Spleen (tissue), 11 donors: Measurements from ENCODE around the gene PCDH15. TPM values are rescaled to one million over a fixed set of nuclear protein-coding genes. Genes with fewer than 3 reads are reported as not detected.

Experiments used
- DNase-seq: peaks from one replicate; pipeline ENCODE4 v3.0.0-alpha.2; 2020
- H3K27ac ChIP-seq, 8 donors: fragments of 200-600 bp; sonication (generic) in 7 of 8; 1 replicate in 4 of 8; 2 replicates in 4 of 8; pipeline versions ENCODE4 v1.5.0 to v1.8.0; 2016 to 2021; ENCODE audit warnings: inconsistent platforms in 4 of 8, mild to moderate bottlenecking in 4 of 8, moderate library complexity in 1 of 8
- H3K27me3 ChIP-seq, 7 donors: fragments of 200-600 bp; sonication (generic) in 6 of 7; replicated peaks in 1 of 7; 1 replicate in 4 of 7; 2 replicates in 3 of 7; pipeline versions ENCODE4 v1.5.0 to v1.8.0; 2016 to 2021; ENCODE audit warnings: inconsistent platforms in 3 of 7, mild to moderate bottlenecking in 1 of 7
- H3K36me3 ChIP-seq, 6 donors: fragments of 200-600 bp; sonication (generic) in 5 of 6; 1 replicate in 4 of 6; 2 replicates in 2 of 6; pipeline versions ENCODE4 v1.5.0 to v1.8.0; 2016 to 2021; ENCODE audit warnings: inconsistent platforms in 2 of 6
- H3K4me1 ChIP-seq, 6 donors: fragments of 200-600 bp; sonication (generic) in 5 of 6; 1 replicate in 3 of 6; 2 replicates in 3 of 6; pipeline versions ENCODE4 v1.5.0 to v1.8.0; 2016 to 2021; ENCODE audit warnings: inconsistent platforms in 3 of 6
- H3K4me3 ChIP-seq, 8 donors: fragments of 200-600 bp; sonication (generic) in 7 of 8; 1 replicate in 4 of 8; 2 replicates in 4 of 8; pipeline versions ENCODE4 v1.5.0 to v1.8.0; 2016 to 2021; ENCODE audit warnings: inconsistent platforms in 4 of 8, mild to moderate bottlenecking in 4 of 8, moderate library complexity in 2 of 8
- H3K9me3 ChIP-seq, 8 donors: fragments of 200-600 bp; sonication (generic) in 7 of 8; 1 replicate in 4 of 8; 2 replicates in 4 of 8; pipeline versions ENCODE4 v1.5.0 to v1.8.0; 2016 to 2021; ENCODE audit warnings: inconsistent platforms in 4 of 8
- POLR2A ChIP-seq, 3 donors: fragments of 450-650 bp; IDR thresholded peaks; one replicate each; pipeline ENCODE4 v1.5.1; 2017; ENCODE audit warnings: antibody characterized with exemption in 3 of 3, mild to moderate bottlenecking in 1 of 3
- POLR2AphosphoS5 ChIP-seq, 3 donors: sonication (generic); formaldehyde crosslinking; IDR thresholded peaks; one replicate each; pipeline ENCODE4 v1.5.1; 2017; ENCODE audit warnings: antibody characterized with exemption in 3 of 3
- WGBS, 5 donors: extraction: QIAGEN DNeasy Blood & Tissue Kit in 3 of 5; methylation state at CpG; one replicate each; pipeline versions ENCODE4 v1.1.5 to v1.1.7; 2013 to 2018; 5-methylcytosine and 5-hydroxymethylcytosine counted together
- intact Hi-C: fragments of 100-400 bp; cut with DNase I; formaldehyde crosslinking; loops from one replicate; pipeline ENCODE4 v1.15.0; 2023; ENCODE audit warnings: low total_unique reads
- polyA plus RNA-seq, 3 donors: library from polyadenylated mRNA; stranded (reverse); fragments of 200-250 nt; gene quantifications; one replicate each; pipeline ENCODE4 v1.2.1, GENCODE V29; 2013
- total RNA-seq, 7 donors: library from RNA; depleted of rRNA in 3 of 7; stranded (reverse); fragments of >200 nt in 3 of 7; fragmentation: NEBNext Ultra II Directional in 4 of 7; extraction: Animal tissue kit (Norgen Biotek cat#: 25700) in 4 of 7; gene quantifications; one replicate each; pipeline versions ENCODE4 v1.1.0 to v1.2.1, GENCODE V29; 2016 to 2021
- TF ChIP-seq, protein P1 (sequence below), 11 experiments: fragments of 200-600 bp in 7 of 11; fragments of 450-650 bp in 4 of 11; sonication (generic) in 4 of 11; IDR thresholded peaks in 8 of 11; conservative IDR thresholded peaks in 3 of 11; 1 replicate in 7 of 11; 2 replicates in 4 of 11; pipeline versions ENCODE4 v1.4.0 to v1.8.0; 2016 to 2021; ENCODE audit warnings: antibody characterized with exemption in 11 of 11, inconsistent platforms in 4 of 11, mild to moderate bottlenecking in 1 of 11
- donor health status: healthy with polysubstance abuse.
- donor health status: DM: no; HTN: no; CAD: no; lungs with moderate emphysema.
- donor health status: DM: no; HTN: no; CAD: no.
- donor health status: Bipolar disorder and iron deficiency.
- donor health status: healthy.
- donor health status: DM: no; HTN: no; CAD: no.
- donor health status: DM: yes; HTN: yes; CAD: no.

Gene PCDH15
- total and polyA plus RNA-seq, 10 donors = 0.24 to 2.1 (median 0.83) TPM

DNA sequence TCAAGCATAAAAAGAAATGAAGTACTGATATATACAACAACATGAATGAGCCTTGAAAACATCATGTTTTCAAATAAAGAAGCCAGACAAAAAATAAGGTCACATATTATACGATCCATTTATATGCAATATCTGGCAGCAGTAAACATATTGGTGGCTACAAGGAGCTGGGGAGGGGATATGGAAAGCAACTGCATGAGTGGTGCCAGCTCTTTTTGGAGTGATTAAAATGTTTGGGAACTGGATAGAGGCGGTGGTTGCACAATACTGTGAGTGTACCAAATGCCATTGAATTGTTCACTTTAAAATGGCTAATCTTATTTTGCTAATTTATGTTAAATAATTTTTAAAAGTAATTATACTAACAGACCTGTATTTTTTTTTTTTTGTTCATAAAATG, 481.7 kb downstream of the PCDH15 start:
- H3K9me3 ChIP-seq = peaks cover 0 to 6% (median 0%) of the 10 kb centered on the region in 8 donors
- no peak overlapping the region for H3K4me3 ChIP-seq
- 84 to 95% (median 86%) methylated on average over 2 of the region's 2 CpGs for WGBS, 5 donors
- H3K4me1 ChIP-seq = no peaks in the 10 kb centered on the region
- DNase-seq = no peak
- no peaks in the 10 kb centered on the region for H3K36me3 ChIP-seq
- intact Hi-C loops = no loop called here
- H3K27me3 ChIP-seq = no peaks in the 10 kb centered on the region
- no peak overlapping the region for H3K27ac ChIP-seq
- TF ChIP-seq POLR2AphosphoS5 (IDR thresholded peaks at IDR 0.05) (no peak), POLR2A (IDR thresholded peaks at IDR 0.05) (no peak)
- TF ChIP-seq, protein P1, sequence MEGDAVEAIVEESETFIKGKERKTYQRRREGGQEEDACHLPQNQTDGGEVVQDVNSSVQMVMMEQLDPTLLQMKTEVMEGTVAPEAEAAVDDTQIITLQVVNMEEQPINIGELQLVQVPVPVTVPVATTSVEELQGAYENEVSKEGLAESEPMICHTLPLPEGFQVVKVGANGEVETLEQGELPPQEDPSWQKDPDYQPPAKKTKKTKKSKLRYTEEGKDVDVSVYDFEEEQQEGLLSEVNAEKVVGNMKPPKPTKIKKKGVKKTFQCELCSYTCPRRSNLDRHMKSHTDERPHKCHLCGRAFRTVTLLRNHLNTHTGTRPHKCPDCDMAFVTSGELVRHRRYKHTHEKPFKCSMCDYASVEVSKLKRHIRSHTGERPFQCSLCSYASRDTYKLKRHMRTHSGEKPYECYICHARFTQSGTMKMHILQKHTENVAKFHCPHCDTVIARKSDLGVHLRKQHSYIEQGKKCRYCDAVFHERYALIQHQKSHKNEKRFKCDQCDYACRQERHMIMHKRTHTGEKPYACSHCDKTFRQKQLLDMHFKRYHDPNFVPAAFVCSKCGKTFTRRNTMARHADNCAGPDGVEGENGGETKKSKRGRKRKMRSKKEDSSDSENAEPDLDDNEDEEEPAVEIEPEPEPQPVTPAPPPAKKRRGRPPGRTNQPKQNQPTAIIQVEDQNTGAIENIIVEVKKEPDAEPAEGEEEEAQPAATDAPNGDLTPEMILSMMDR (IDR thresholded peaks at IDR 0.05 in 8 of 11, conservative IDR thresholded peaks at IDR 0.05 in 3 of 11) = no peak

DNA sequence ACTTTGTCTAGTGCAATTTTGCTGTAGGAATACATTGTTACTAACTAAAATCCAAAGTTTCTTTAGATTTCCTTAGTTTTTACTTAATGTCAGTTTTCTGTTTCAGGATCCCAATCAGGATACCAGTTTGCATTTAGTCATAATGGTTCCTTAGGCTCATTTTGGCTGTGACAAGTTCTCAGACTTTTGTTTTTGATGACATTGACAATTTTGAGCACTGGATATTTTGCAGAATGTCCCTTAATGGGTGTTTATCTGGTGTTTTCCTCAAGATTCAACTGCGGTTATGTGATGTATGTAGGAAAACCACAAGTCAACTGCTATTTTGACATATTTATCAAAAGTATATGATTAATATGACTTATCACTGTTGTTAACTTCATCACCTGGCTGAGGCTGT, 482.6 kb downstream of the PCDH15 start:
- H3K27ac ChIP-seq = no peak overlapping the region
- TF ChIP-seq POLR2AphosphoS5 (IDR thresholded peaks at IDR 0.05) = no peak
- TF ChIP-seq, protein P1 (IDR thresholded peaks at IDR 0.05 in 8 of 11, conservative IDR thresholded peaks at IDR 0.05 in 3 of 11) = no peak
- no peak for TF ChIP-seq POLR2A (IDR thresholded peaks at IDR 0.05)
- no peaks in the 10 kb centered on the region for H3K36me3 ChIP-seq
- no peak for DNase-seq
- H3K4me1 ChIP-seq = no peaks in the 10 kb centered on the region
- H3K9me3 ChIP-seq = peaks cover 0 to 6% (median 0%) of the 10 kb centered on the region in 8 donors
- no peaks in the 10 kb centered on the region for H3K27me3 ChIP-seq
- no peak overlapping the region for H3K4me3 ChIP-seq
- 58 to 67% (median 62%) methylated on average over 1 of the region's 1 CpG for WGBS, 5 donors
- intact Hi-C loops = no loop called here

DNA sequence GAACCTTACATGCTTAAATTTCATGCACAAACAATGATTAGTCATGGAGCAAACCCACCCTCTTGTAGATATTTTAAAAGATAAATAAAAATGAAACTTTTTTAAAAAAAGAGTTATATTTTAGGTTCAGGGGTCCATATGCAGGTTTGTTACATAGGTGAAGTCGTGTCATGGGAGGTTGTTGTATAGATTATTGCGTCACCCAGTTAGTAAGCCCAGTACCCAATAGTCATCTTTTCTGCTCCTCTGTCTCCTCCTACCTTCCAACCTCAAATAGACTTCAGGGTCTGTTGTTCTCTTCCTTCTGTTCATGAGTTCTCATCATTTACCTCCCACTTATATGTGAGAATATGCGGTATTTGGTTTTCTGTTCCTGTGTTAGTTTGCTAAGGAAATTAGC, 486.6 kb downstream of the PCDH15 start:
- TF ChIP-seq POLR2AphosphoS5 (IDR thresholded peaks at IDR 0.05) (no peak), POLR2A (IDR thresholded peaks at IDR 0.05) (no peak)
- TF ChIP-seq, protein P1 (IDR thresholded peaks at IDR 0.05 in 8 of 11, conservative IDR thresholded peaks at IDR 0.05 in 3 of 11) = no peak
- Histone ChIP-seq H3K27me3 (no peaks in the 10 kb centered on the region), H3K4me1 (no peaks in the 10 kb centered on the region), H3K9me3 (peaks cover 0 to 6% (median 0%) of the 10 kb centered on the region in 8 donors), H3K4me3 (no peak overlapping the region), H3K36me3 (no peaks in the 10 kb centered on the region), H3K27ac (no peak overlapping the region)
- DNase-seq = no peak
- intact Hi-C loops = no loop called here
- 86 to 96% (median 93%) methylated on average over 3 of the region's 3 CpGs for WGBS, 5 donors

DNA sequence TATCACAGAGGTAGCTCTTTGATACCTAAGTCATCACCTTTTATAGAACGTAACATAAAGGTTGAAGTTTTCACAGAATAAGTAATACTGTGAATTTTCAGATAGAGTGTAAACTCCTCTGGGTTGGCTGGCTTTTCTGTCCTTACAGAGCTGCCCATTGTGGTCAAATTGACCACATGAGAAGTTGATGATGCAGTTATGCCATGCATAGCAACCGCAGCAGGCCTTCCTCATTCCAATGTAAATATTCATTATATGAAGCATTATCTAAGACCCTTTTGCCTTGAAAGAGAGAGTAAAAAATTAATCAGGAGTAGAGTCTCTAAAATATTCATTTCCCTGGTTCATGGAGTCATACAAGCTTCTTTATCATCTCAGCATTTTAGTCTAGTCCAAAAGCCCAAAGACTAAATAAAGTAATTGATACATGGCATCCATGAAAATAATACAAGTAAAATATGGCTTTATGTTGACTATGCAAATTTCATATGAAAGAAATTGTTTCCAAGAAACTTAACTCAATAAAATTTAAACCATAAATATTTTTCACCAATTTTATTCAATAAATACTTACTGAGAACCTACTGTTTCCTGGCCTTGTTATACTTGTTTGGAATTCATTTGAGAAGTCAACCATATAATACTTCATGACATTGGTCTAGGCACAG, 516.4 kb downstream of the PCDH15 start:
- TF ChIP-seq, protein P1 (IDR thresholded peaks at IDR 0.05 in 8 of 11, conservative IDR thresholded peaks at IDR 0.05 in 3 of 11) = no peak
- no peak for TF ChIP-seq POLR2AphosphoS5 (IDR thresholded peaks at IDR 0.05)
- H3K9me3 ChIP-seq = peaks cover 0 to 14% (median 6%) of the 10 kb centered on the region in 8 donors
- no peaks in the 10 kb centered on the region for H3K27me3 ChIP-seq
- no peak for DNase-seq
- H3K36me3 ChIP-seq = no peaks in the 10 kb centered on the region
- no peak overlapping the region for H3K27ac ChIP-seq
- WGBS, 5 donors = 71 to 95% (median 81%) methylated on average over 2 of the region's 2 CpGs
- H3K4me3 ChIP-seq = no peak overlapping the region
- intact Hi-C loops = no loop called here
- H3K4me1 ChIP-seq = no peaks in the 10 kb centered on the region
